ENCODE results near the gene EIF6. TPM values are rescaled to one million over a fixed set of nuclear protein-coding genes. Genes with fewer than 3 reads are reported as not detected.

The EIF6 gene
- total and polyA plus RNA-seq, 9 of the 15 experiments (the other 6 are each of a cell fraction or from before 2014, with no cell fraction given): 165 to 832 (median 229) TPM

GRCh38 chr20:35303735-35304491 is 19.3 kb upstream of the EIF6 start (continued):
- TF ChIP-seq ZNF639 (CRISPR knock-in tag; conservative IDR thresholded peaks at IDR 0.05 in 1 of 2, IDR thresholded peaks at IDR 0.05 in 1 of 2): no peak
- no peak for TF ChIP-seq NRF1 (conservative IDR thresholded peaks at IDR 0.05 in 1 of 2, IDR thresholded peaks at IDR 0.05 in 1 of 2)
- TF ChIP-seq RBM25 (IDR thresholded peaks at IDR 0.05; ENCODE audit: low read depth, low read length, severe bottlenecking): no peak
- TF ChIP-seq USF1 (CRISPR knock-in tag; IDR thresholded peaks at IDR 0.05): no peak
- TF ChIP-seq GABPB2 (CRISPR knock-in tag; conservative IDR thresholded peaks at IDR 0.05): no peak
- TF ChIP-seq BCL6 (CRISPR knock-in tag; IDR thresholded peaks at IDR 0.05): no peak
- no peak for TF ChIP-seq KAT8 (IDR thresholded peaks at IDR 0.05; ENCODE audit: low read depth)
- no peak for TF ChIP-seq RBBP5 (IDR thresholded peaks at IDR 0.05; ENCODE audit: borderline replicate concordance, insufficient read depth, low read length, poor library complexity, severe bottlenecking)
- no peak for TF ChIP-seq CEBPZ (IDR thresholded peaks at IDR 0.05; ENCODE audit: borderline replicate concordance, low read depth, low read length)
- TF ChIP-seq TAF7 (tag; IDR thresholded peaks at IDR 0.05): no peak
- no peak for TF ChIP-seq ZNF24 (IDR thresholded peaks at IDR 0.05)
- no peak for TF ChIP-seq TAL1 (IDR thresholded peaks at IDR 0.05)
- no peak for TF ChIP-seq FOXM1 (IDR thresholded peaks at IDR 0.05; ENCODE audit: low read depth)
- no peak for TF ChIP-seq FOXM1 (CRISPR knock-in tag; IDR thresholded peaks at IDR 0.05; ENCODE audit: low read depth)
- TF ChIP-seq FOXJ2 (tag; IDR thresholded peaks at IDR 0.05): no peak
- no peak; a peak in 1 of 3 replicates for TF ChIP-seq CBX3 (IDR thresholded peaks at IDR 0.05; ENCODE audit: borderline replicate concordance in 1 of 2, low read length in 2 of 2)
- no peak for TF ChIP-seq ZNF140 (CRISPR knock-in tag; IDR thresholded peaks at IDR 0.05)
- TF ChIP-seq ZNF277 (CRISPR knock-in tag; IDR thresholded peaks at IDR 0.05; ENCODE audit: borderline replicate concordance): no peak
- TF ChIP-seq LCOR (CRISPR knock-in tag; IDR thresholded peaks at IDR 0.05): 0 out of 2 replicates have a peak, but pooled peaks have one; percentile 38
- TF ChIP-seq STAG1 (CRISPR knock-in tag; IDR thresholded peaks at IDR 0.05; ENCODE audit: borderline replicate concordance): peak; percentile 55; the same call in 1 of the 2 replicates

Data from K562 (cell line).